HG02840 (cell line): ENCODE results near the gene HOXB5.

Experiments used
- ATAC-seq: cut with Tn5 transposase; IDR thresholded peaks from one replicate; pipeline ENCODE4 v1.9.1; 2021; ENCODE audit warnings: mild to moderate bottlenecking, moderate library complexity, moderate number of reproducible peaks; ENCODE audit not compliant: unreplicated experiment, low FRiP score

HOXB5 gene

DNA sequence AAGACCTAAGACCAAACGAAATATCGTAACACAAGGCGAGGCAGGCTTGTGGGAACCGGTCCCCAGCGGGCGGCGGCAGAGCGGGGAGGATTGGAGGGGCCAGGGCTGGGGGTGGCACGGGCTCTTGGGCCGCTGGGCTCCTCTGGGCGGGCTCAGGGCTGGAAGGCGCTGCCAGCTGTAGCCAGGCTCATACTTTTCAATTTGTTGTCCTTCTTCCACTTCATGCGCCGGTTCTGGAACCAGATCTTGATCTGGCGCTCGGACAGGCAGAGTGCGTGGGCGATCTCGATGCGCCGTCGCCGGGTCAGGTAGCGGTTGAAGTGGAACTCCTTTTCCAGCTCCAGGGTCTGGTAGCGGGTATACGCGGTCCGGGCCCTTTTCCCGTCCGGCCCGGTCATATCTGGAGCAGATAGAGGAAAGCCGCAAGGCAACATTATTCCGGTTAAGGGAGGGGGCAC, 1.5 kb downstream of the HOXB5 start:
- no peak for ATAC-seq

DNA sequence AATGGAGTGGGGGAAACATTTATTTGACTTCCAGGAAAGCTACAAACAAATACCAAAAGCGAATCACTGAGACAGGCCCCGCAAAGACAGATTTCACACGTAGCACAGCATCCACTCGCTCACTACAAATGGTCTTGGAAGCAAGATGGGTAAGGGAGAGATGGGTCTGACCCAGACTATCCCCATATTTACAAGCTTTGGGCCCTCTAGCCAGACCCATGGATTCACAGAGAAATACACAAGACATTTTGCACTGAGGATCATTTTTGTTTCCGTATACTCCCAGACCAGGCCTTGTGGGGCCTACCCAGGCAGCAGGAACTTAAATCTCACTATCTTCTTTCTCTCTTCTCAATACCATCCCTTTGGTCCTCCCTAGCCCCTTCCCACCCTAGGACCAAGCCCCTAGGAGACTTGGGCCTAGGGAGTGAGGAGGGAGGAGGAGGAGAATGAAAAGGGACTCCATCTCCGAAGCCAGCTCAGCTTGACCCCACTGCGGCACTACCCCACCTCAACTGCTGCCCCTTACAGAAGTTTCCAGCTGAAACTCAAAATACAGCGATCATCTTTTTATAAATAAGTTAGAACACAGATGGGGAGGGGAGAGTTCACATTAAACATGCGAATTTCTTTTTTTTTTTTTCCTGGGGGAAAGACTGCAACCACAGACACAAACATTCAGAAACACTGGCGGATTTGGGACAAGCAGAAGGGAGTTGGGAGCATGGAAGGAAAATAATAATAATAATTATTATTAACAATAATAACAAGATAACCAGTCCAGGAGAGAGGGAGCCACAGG, 2.1 kb downstream of the HOXB5 start:
- ATAC-seq = no peak

DNA sequence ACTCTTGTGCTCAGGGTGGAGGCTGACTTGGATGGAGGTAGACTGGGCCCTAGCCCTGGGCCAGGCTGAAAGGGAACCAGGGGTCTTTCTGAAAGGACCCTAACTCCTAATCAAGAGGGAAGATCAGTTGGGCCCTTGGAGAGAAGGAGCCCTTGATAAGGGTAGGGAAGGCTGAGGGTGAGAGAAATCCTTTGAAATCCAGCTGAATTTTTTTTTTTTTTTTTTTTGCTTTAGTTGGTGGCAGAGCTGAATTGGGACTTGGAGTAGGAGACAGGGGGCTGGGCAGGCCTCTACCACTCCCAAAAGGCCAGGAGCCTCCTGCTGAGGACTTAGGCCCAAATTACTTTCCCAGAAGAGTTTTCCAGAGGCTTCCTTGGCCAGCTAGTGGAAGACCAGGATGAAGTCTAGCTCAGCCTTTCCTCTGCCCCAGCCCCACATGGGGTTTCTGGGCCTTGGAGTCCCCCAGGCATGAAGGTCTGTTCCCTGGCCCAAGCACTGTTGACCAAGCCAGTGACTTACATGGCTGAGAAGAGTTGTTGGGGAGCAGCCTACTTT, 2.9 kb downstream of the HOXB5 start:
- ATAC-seq = no peak

GRCh38 chr17:48589831-48590606, 3.6 kb downstream of the HOXB5 start, which contains the start of gene HOXB3:
TSS of gene HOXB3 (minus strand) at chr17:48590241. CDS start at chr17:48552474, 37,767 bp downstream.
- ATAC-seq = no peak

DNA sequence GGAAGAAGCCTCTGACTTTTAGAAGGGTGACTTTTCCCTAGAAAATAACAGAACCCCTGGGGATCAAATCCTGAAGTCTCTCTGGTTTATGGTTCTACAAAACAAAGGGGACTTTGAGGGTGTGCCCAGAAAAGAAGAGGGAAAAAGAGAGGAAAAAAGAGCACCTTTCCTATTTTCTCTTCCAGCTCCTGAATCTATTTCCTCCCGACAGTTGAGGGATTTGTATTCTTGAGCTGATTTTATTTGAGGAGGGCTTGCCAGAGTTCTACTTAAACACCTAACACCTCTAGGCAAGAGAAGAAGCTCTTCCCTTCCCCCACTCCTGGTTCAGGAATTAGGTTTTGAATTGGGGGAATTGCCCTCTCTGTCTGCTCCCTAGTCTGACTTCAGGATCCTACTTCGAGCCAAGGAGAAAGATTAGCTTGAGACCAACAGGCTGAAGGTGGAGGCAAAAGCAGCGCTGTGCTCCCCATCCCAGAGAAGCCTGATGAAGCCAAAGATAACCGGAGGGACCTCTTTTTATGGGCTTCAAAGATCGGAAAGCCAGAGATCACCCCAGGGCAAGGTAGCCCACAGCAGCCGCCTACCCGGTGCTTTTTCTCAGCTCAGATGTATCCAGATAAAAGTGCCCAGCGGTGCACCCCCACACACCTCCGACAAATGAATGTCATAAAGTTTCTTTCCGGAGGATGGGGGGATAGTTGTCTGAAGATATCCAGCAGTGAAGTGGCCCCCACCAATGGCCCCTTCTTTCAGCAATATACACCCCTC, 4.3 kb downstream of the HOXB5 start:
- ATAC-seq = no peak

DNA sequence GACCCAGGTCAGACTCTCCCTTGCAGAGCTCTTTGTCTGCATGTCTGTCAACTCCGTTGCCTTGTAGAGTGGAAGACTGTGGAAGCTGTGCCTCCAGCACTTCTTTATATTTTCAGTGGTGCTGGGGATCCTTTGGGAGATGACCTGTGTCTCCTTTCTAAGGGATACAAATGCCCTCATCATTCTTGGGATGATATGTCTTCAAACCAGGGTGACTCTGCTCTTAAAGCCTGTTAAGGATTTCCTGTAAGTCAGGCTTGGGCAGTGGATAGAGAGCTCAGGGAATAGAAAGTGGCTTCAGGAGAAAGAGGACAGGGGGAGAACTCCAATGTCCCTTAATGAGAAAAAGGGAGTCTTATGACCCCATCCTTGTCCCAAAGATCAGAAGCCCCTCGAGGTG, 5.1 kb downstream of the HOXB5 start:
- ATAC-seq = no peak

DNA sequence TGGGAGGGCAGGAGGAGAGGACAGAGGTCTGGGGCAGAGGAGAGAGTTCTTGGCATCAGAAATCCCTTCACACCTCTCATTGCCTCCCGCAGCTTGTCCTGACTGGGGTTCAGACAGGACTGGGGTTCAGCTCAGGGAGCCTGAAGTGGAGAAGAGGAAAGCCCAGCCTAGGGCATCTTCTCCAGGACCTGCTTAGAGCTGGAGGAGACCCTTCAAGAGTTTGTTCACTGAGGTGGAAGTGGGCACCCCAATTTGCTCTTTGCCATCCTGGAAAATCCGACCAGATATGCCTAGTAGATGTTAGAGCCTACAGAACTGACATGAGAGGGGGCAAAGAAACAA, 5.5 kb downstream of the HOXB5 start:
- ATAC-seq = no peak

GRCh38 chr17:48587276-48588073, 6.1 kb downstream of the HOXB5 start:
- no peak for ATAC-seq

DNA sequence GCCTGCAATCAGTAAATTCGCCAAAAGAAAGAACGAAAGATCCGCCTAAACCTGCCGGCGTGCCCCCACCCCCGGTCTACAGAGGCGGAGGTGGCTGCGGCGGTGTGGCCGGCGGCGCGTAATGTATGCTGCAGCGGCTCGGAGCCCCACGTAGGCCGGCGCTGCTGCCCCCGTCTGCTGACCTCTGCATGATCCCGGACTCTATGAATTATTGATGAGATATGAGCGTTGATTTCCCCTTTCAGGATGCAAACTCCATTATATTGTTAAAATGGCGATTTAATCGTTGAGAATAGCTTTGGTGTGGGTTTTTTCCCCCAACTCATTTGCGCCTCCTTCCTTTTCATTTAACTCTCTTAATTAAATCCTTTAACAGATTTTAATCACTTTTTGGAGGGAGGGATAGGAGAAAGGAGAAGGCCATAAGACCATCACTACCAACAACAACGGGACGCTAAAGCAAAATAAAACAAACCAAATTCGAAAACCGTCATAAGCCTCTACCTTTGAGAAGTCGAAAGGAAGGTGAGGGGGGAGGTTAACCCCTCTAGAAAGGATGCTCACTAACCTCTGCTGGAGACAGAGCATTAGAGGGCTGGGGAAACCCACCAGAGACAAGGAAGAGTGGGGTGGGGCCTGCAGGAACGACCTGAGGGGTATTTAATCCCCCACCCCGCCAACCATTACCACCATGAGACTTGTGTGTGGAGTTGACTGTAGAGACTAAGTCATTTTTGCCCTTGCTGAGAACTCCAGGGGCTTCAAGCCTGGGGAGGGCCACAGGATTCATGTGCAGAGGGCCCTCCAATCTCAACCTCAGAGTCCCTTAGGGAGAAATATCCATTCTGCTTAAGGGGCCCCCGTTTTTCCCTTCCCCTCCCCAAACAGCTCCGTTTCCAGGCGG, 7.0 kb downstream of the HOXB5 start:
- no peak for ATAC-seq

DNA sequence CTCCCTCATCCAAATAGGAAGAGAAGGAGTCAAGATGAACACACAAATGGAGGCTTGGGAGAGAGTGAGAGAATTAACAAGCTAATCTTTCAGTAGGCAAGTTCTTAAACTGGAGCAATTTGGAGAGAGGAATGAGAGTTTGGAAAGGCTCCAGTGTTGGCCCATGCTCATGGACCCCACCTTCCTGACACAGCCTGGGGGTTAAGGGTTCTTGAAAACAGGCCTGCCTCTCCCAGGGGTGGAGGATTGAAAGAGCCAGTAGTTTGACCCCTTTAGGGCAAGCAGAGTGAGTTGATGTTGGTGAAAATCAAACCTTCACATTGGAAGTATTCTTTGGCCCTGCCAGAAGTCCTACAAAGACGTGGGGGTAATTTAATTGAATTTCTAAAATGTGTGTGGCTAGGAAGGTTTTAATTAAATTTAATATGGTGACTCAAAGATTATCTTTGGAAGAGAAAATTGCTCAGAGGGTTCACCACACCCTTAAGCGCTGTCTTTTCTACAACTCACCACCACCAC, 9.3 kb downstream of the HOXB5 start:
- ATAC-seq = no peak

GRCh38 chr17:48583708-48584222, 9.8 kb downstream of the HOXB5 start:
- no peak for ATAC-seq

DNA sequence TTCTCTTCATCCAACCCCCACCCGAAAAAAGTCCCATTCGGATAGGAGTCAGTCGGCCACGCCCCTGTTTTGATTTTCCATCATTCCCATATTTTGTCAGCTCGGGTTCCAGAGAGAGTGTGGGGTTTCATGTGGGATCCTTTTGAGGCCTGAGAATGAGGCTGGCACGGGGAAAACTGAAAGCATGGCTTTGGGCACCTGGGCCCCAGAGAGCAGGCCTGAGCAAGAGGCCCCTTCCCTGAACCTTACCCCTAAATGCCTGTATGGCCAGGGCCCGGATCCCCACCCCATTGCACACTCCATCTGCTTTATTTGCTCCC, 10.9 kb downstream of the HOXB5 start:
- ATAC-seq = no peak

- ATAC-seq = no peak
Measured at GRCh38 chr17:48579760-48580554, 13.6 kb downstream of the HOXB5 start.

GRCh38 chr17:48579471-48579759, 14.2 kb downstream of the HOXB5 start:
- ATAC-seq = no peak

DNA sequence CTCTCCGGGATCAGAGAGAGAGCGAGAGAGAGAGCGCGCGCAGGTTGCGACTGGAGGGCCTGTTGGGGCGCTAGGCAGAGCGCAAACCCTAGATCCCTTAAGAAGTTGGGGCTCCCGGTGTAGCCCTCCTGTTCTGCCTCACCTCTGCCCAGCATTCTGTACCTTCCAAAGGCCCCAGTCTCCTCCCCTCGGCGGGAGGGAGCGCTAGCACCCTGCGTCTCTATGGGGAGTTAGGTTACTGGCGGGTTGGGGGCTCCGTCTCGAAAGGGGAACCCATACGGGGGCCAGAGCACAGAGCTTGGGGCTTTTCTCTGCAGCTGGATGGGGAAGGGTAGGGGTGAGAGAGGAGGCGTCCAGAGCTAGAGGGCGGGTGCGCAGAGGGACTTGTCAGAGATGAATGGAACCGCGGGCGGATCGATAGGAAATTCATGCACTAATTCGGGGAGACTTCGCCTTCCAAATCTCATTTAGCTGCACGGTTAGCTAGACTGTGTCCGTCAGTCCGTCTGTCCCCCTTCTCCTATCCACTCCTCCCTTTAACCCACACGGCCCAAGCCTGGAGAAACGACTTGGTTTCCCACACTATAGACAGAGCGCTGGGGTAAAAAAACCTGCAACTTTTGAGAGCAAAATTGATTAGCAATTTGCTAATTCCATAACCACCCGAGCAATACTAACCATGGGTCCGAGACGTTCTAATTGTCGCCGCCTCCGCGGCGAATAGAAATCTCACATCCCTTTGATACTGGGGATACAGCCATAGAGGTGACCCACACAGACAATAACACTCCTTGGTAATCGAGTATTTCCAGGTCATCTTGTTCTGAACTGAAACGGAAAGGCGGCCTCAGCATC, 14.7 kb downstream of the HOXB5 start:
- ATAC-seq = no peak

GRCh38 chr17:48577946-48578615, 15.5 kb downstream of the HOXB5 start, which contains the start of gene HOXB4:
TSS of gene HOXB4 (minus strand) at chr17:48578350. CDS start at chr17:48578319, 31 bp downstream.
- ATAC-seq = no peak
